ENCODE data around the gene FLOT2.

Gene FLOT2

DNA sequence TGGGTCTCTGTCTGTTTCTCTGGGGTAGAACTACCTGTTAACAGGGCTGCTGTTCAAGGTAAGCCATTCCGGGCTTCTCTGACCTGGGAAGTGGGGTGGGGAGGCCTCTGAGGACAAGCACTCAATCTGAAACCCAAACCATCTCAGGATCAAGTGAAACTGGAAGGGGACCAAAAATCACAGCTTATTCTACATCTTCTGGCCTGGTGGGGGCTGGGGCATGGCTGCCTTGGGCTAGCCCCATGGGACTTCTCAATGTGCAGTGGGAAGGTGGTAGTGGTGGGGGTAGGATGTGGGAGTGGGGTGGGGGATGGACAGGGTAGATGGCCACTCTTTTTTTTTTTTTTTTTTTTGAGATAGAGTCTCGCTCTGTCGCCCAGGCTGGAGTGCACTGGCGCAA, 5.5 kb downstream of the FLOT2 start:
- ChIA-PET CTCF (no interaction called here), POLR2A (interaction anchor here (2.0 kb wide), 1 partner anchor 10 kb away, joined by 5 read pairs; no protein-coding TSS in a partner anchor)
- TF ChIP-seq FOXA1 (IDR thresholded peaks at IDR 0.05), result no peak
- no peak for TF ChIP-seq BHLHE40 (IDR thresholded peaks at IDR 0.05; ENCODE audit: borderline replicate concordance)
- no peak for DNase-seq (ENCODE audit: extremely low spot score)

DNA sequence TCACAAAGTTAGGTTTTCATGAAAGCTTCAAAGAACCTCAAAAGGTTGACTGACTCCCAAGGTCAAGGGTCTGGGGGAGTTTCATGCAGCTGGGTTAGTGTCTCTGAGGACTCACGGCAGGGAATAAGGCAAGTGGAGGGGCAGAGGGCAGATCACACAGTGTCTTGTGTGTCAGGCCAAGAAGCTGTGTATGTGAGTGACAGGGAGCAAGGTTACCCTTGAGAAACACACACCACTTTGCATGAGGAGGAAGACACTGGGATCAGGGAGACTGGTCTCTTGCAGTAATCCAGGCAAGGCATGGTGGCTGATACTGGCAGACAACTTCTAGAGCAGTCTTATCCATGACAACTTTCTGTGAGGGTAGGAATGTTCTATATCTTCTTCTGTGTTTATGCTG, 6.3 kb downstream of the FLOT2 start:
- CTCF ChIA-PET, result no interaction called here
- no peak for DNase-seq (ENCODE audit: extremely low spot score)
- POLR2A ChIA-PET, result interaction anchor here (2.0 kb wide), 1 partner anchor 11 kb away, joined by 5 read pairs; no protein-coding TSS in a partner anchor
- TF ChIP-seq, protein P1, sequence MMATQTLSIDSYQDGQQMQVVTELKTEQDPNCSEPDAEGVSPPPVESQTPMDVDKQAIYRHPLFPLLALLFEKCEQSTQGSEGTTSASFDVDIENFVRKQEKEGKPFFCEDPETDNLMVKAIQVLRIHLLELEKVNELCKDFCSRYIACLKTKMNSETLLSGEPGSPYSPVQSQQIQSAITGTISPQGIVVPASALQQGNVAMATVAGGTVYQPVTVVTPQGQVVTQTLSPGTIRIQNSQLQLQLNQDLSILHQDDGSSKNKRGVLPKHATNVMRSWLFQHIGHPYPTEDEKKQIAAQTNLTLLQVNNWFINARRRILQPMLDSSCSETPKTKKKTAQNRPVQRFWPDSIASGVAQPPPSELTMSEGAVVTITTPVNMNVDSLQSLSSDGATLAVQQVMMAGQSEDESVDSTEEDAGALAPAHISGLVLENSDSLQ (IDR thresholded peaks at IDR 0.05), result 0 out of 2 replicates have a peak, but pooled peaks have one; percentile 17
- no peak for TF ChIP-seq ELF4 (IDR thresholded peaks at IDR 0.05)

DNA sequence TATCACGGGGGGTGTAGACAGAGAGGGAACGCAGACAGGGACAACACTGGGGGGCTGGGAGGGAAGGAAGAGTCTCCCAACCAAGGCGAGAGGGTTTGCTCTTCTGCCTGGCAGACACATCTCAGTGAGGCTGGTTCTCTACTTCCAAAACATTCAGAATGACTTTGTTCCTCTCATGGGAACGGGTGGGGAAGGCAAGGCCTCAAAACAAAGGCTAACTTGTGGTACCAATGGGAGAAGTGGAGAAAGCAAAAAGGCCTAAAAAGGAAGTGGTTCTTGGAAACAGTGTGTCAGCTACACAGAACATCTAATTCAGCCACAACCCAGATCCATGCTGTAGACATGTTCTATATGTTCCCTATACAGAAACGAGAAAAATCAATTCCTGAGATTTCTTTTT, 7.5 kb downstream of the FLOT2 start:
- CTCF ChIA-PET, result no interaction called here
- no peak for TF ChIP-seq TARDBP (IDR thresholded peaks at IDR 0.05)
- no peak for TF ChIP-seq CTBP1 (IDR thresholded peaks at IDR 0.05; ENCODE audit: borderline replicate concordance)
- TF ChIP-seq ZNF384 (IDR thresholded peaks at IDR 0.05), result no peak
- TF ChIP-seq HDGF (IDR thresholded peaks at IDR 0.05; ENCODE audit: borderline replicate concordance), result no peak
- no peak for TF ChIP-seq BHLHE40 (IDR thresholded peaks at IDR 0.05; ENCODE audit: borderline replicate concordance)
- TF ChIP-seq NFRKB (IDR thresholded peaks at IDR 0.05), result no peak
- TF ChIP-seq ELF4 (IDR thresholded peaks at IDR 0.05), result no peak
- POLR2A ChIA-PET, result interaction anchor here (0.6 kb wide), 1 partner anchor 45 kb away, joined by 4 read pairs; no protein-coding TSS in a partner anchor
- no peak for DNase-seq (ENCODE audit: extremely low spot score)

DNA sequence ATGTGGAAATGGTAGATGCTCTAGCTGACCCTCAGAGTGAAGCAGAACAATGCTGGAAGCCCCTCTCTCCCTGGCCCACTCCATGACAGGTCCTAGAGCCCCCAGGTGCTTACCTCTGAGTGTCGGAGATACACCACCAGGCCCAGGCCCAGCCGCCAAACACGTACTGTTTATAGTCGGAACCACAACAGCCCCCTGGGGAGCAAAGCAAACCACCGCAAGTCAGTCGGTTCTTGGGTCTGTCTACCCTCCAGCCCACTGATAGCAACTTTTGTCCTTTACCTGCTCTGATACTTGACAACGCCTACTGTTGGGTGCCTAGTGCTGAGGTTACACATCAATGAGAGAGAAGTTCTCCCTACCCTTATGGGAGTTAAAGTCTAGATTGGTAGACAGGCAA, 8.7 kb downstream of the FLOT2 start:
- TF ChIP-seq FOXA1 (IDR thresholded peaks at IDR 0.05) (no peak), L3MBTL2 (conservative IDR thresholded peaks at IDR 0.05) (no peak), ARNT (IDR thresholded peaks at IDR 0.05) (no peak), FOXM1 (IDR thresholded peaks at IDR 0.05; ENCODE audit: borderline replicate concordance) (no peak), SP1 (IDR thresholded peaks at IDR 0.05) (no peak), HDGF (IDR thresholded peaks at IDR 0.05; ENCODE audit: borderline replicate concordance) (no peak), SUZ12 (IDR thresholded peaks at IDR 0.05) (no peak), LEF1 (IDR thresholded peaks at IDR 0.05; ENCODE audit: borderline replicate concordance) (no peak), CTBP1 (IDR thresholded peaks at IDR 0.05; ENCODE audit: borderline replicate concordance) (no peak), ELF4 (IDR thresholded peaks at IDR 0.05) (no peak)
- POLR2A ChIA-PET, result no interaction called here
- CTCF ChIA-PET, result interaction anchor here (1.4 kb wide), 1 partner anchor 162 kb away, joined by 4 read pairs; no protein-coding TSS in a partner anchor
- no peak for DNase-seq (ENCODE audit: extremely low spot score)

DNA sequence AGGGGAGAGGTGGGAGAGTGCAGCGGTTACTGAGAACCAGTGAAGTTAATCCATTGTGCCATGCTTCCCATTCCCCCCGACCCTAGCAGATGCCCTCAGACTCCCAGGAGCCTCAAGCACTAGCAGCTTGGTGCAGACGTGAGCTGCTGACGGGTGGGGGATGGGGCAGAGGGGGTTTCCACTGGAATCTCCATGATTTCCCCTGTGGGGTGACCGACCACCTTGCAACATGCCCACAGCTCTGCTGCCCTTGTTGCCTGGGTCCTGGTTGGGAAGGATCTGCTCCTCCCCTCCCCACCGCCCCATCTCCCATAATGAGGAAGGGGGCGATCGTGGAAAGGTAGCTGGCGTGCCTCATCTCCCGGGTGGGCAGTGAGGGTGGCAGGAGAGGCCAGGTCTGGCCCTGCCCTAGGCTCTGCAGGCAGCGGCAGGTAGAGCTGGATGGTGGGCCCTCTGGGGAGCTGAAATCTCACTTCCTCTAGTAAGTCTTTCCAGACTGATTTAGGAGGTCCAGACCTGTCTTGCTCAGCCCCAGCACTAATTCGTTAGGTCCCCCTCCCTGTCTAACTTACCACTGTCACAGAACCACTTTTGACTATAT, 9.6 kb downstream of the FLOT2 start:
- CTCF ChIA-PET, result interaction anchor here (1.4 kb wide), 1 partner anchor 161 kb away, joined by 4 read pairs; no protein-coding TSS in a partner anchor
- DNase-seq (ENCODE audit: extremely low spot score), result no peak
- TF ChIP-seq BHLHE40 (IDR thresholded peaks at IDR 0.05; ENCODE audit: borderline replicate concordance) (no peak), ZNF384 (IDR thresholded peaks at IDR 0.05) (no peak), FOXM1 (IDR thresholded peaks at IDR 0.05; ENCODE audit: borderline replicate concordance) (no peak), CTBP1 (IDR thresholded peaks at IDR 0.05; ENCODE audit: borderline replicate concordance) (no peak), ELF4 (IDR thresholded peaks at IDR 0.05) (no peak), SP1 (IDR thresholded peaks at IDR 0.05) (no peak), FOXA1 (IDR thresholded peaks at IDR 0.05) (no peak)
- TF ChIP-seq, protein P1 (IDR thresholded peaks at IDR 0.05), result no peak
- POLR2A ChIA-PET, result no interaction called here

DNA sequence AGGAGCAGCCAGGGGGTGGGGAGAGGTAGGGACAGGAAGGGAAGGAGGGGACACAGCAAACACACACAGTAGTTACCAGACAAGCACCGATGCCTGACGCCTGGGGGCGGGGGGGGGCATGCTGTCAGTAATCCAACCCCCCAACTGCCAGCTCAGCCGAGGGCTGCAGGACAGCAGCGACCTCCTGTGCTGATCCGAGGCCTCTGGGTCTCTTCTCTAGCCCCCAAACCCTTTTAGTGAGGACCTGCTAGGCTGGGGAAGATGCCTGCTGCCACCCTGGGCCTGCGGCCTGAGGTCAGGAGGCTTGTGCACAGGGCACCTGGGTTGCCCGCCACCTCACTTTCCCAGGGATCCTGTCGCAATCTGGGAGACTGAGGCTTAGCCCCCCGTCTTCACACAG, 11.6 kb downstream of the FLOT2 start:
- ChIA-PET POLR2A (no interaction called here), CTCF (no interaction called here)
- DNase-seq (ENCODE audit: extremely low spot score), result no peak
- TF ChIP-seq ZNF384 (IDR thresholded peaks at IDR 0.05), result no peak
- TF ChIP-seq CTBP1 (IDR thresholded peaks at IDR 0.05; ENCODE audit: borderline replicate concordance), result no peak
- no peak for TF ChIP-seq SP1 (IDR thresholded peaks at IDR 0.05)
- TF ChIP-seq HDGF (IDR thresholded peaks at IDR 0.05; ENCODE audit: borderline replicate concordance), result no peak
- TF ChIP-seq ARNT (IDR thresholded peaks at IDR 0.05), result no peak
- TF ChIP-seq SUZ12 (IDR thresholded peaks at IDR 0.05), result no peak
- TF ChIP-seq FOXK2 (IDR thresholded peaks at IDR 0.05), result no peak
- TF ChIP-seq TARDBP (IDR thresholded peaks at IDR 0.05), result no peak
- no peak for TF ChIP-seq FOXM1 (IDR thresholded peaks at IDR 0.05; ENCODE audit: borderline replicate concordance)
- TF ChIP-seq ELF4 (IDR thresholded peaks at IDR 0.05), result no peak
- TF ChIP-seq L3MBTL2 (conservative IDR thresholded peaks at IDR 0.05), result no peak
- no peak for TF ChIP-seq BHLHE40 (IDR thresholded peaks at IDR 0.05; ENCODE audit: borderline replicate concordance)
- TF ChIP-seq LEF1 (IDR thresholded peaks at IDR 0.05; ENCODE audit: borderline replicate concordance), result no peak
- TF ChIP-seq FOXA1 (IDR thresholded peaks at IDR 0.05), result no peak
- no peak for TF ChIP-seq NFRKB (IDR thresholded peaks at IDR 0.05)
- TF ChIP-seq, protein P1 (IDR thresholded peaks at IDR 0.05), result no peak

DNA sequence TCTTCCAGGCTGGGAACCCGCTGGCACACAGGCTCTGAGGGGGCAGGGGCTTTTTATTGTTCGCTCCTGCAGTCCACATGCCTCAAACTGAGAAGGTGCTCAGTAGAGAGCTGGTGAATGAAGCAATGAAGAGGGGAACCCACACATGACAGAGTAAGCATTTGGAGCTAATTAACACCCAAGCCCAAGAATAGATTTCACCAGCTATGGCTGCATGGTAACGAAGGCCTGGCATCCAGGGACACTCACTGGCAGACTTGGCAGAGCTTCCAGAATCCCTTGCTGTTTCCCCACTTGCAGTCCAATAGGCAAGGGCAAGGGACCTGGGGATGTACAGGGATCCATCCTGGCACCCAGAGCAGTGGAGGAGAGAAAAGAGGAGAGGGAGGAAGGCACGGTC, 12.2 kb downstream of the FLOT2 start:
- ChIA-PET POLR2A (no interaction called here), CTCF (no interaction called here)
- TF ChIP-seq, protein P1 (IDR thresholded peaks at IDR 0.05), result no peak
- TF ChIP-seq HDGF (IDR thresholded peaks at IDR 0.05; ENCODE audit: borderline replicate concordance) (no peak), ARNT (IDR thresholded peaks at IDR 0.05) (no peak), ELF4 (IDR thresholded peaks at IDR 0.05) (no peak), ZNF384 (IDR thresholded peaks at IDR 0.05) (no peak), SP1 (IDR thresholded peaks at IDR 0.05) (no peak), FOXK2 (IDR thresholded peaks at IDR 0.05) (no peak), NFRKB (IDR thresholded peaks at IDR 0.05) (no peak), BHLHE40 (IDR thresholded peaks at IDR 0.05; ENCODE audit: borderline replicate concordance) (no peak), LEF1 (IDR thresholded peaks at IDR 0.05; ENCODE audit: borderline replicate concordance) (no peak), TARDBP (IDR thresholded peaks at IDR 0.05) (no peak), CTBP1 (IDR thresholded peaks at IDR 0.05; ENCODE audit: borderline replicate concordance) (no peak), FOXA1 (IDR thresholded peaks at IDR 0.05) (no peak), SUZ12 (IDR thresholded peaks at IDR 0.05) (no peak), L3MBTL2 (conservative IDR thresholded peaks at IDR 0.05) (no peak), FOXM1 (IDR thresholded peaks at IDR 0.05; ENCODE audit: borderline replicate concordance) (no peak)
- no peak for DNase-seq (ENCODE audit: extremely low spot score)

Data from HEK293T (cell line).